GM21423 (cell line): ENCODE data around the gene CLDN7.

Experiments used
- ATAC-seq: cut with Tn5 transposase; IDR thresholded peaks from one replicate; pipeline ENCODE4 v1.9.1; 2021; ENCODE audit warnings: mild to moderate bottlenecking, moderate library complexity; ENCODE audit not compliant: unreplicated experiment

The CLDN7 gene

DNA sequence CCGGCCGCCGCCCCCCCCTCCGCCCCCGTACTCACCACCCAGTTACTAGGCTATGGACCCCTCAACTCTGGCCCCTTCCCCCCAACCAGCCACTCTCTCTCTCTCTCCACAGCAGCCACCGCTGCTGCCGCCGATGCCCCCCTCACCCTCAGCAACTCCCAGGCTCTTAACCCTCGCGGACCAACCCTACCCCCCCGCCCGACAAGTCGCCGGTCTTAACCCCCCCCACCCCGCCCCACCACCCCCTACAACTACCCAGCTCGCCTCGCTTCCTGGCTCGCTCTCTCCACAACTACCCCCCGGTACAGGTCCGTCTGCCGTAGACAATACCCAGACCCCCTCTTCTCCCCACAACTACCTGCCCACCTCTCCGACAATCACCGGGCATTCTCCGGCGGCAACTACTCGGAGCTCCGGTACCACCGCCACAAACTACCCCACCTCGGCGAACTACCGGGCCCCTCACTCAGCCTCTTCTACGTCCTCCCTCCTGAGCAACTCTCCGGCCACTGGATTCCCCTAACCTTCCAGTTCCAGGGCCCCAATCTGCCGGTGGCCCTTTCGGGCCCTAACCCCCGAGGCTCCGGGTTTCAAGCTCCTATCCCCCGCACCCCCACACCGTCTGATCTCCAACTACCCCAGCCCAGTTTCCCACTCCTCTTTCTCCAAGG, 23.7 kb downstream of the CLDN7 start:
- no peak for ATAC-seq

DNA sequence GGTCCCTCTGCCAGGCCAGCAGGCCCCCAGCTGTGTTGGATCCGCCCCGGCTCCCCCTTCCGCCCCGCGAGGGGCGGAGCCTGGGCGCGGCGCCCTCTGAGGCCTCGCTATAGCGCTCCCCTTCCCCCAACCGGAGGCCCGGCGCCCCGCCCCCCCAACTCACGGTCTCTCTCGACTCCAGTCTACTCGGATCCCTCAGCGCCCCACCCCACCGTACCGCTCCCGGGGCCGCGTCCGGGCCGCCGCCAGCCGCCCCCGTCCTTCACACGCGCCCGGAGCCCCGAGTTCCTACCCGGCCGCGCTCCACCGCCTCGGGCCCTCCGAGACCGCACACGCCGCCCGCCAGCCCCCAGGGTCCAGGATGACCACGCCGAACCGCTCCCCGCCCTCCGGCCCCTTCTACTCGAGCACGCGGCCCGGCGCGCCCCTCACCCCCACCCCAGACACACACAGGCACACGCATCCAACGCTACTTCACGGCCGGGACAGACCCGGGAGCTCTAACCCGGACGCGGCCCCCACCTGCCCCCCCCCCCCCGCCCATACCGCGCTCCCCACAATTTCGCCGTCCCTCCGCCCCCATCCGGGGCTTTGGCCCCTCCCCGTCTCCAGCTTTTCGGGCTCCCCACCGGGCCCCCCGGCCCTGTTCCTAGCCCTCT, 24.4 kb downstream of the CLDN7 start:
- ATAC-seq = no peak

DNA sequence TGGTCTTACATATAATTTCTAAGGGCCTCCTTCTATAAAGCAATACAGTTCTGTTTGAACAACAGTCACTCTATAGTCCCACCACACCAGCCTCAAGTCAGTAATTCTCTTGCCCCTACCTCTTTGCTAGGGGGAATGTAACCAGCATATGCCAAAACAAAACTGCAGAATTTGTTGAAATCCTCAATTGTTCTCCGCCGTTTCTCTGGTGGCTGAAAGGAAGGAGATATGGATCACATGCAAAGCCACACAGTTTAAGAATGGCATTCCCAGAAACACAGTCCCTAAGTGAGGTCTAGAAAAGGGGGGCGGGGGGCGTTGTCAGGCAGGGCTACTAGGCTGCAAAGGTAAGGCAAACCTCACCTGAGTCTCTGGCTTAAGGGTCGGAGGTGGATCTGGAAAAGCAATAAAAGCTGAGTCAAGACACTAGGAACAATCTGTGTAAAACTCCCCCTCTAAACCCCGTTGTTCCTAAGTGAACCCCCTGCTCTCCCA, 25.0 kb downstream of the CLDN7 start:
- ATAC-seq = no peak

DNA sequence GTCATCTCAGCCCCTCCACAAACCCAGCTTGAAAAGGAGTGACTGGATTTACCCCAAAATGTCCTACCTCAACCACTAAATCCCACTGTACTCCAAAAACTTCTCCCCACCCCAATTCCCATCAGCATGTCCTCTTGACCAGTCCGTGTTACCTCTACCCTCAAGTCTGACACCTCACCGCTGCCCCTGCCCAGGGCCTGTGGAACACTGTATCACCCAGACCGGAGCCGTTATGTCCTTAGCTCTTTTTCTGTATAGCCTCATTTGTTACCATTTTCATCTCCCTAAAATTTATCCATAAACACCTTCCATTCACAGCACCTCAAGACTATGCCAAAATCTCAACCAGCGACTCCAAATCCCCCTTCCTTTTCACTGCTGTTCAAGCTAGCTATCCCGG, 25.5 kb downstream of the CLDN7 start:
- no peak for ATAC-seq

DNA sequence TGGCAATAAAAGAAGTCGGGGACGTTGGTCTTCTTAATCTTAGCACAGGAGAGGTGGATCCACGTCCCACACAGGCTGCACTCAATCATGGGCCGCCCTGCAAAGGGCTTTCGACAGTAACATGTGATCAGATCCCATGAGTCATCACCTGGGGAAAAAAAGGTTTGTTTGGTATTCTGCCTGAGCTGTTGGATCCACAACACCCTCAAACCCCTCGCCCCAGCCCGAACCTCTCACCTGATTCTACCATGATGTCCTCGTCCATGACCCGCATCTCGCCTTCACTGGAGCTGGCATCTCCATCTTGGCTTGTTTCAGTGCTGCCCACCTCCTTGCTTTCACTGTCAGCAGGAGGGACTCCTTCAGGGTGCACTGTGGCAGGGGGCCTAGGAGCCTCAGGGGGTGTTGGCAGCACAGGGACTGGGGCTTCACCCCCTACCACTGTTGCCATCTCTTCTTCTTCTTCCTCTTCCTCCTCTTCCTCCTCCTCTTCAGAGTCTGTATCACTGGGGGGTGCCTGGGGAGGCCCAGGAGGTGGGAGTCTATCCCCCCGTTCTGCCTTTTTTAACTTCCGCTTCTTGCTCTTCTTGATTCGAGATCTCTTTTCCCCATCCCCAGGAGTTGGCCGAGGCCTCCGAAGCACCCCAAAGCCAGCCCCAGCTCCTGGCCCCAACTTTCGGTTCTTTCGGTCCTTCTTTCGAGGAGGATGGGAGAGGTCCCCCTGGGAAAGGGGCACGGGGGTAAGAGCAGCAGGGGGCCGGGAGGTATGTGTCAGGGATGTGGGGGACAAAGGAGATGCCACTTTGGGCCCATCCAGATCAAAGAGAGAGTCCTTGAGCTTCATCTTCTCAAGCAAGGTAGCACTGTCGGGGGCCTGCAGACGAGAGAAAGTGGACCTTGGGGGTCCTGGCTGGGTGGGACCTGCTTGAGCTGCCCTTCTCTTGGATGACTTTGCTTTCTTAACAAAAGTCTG, 26.3 kb downstream of the CLDN7 start:
- no peak for ATAC-seq

DNA sequence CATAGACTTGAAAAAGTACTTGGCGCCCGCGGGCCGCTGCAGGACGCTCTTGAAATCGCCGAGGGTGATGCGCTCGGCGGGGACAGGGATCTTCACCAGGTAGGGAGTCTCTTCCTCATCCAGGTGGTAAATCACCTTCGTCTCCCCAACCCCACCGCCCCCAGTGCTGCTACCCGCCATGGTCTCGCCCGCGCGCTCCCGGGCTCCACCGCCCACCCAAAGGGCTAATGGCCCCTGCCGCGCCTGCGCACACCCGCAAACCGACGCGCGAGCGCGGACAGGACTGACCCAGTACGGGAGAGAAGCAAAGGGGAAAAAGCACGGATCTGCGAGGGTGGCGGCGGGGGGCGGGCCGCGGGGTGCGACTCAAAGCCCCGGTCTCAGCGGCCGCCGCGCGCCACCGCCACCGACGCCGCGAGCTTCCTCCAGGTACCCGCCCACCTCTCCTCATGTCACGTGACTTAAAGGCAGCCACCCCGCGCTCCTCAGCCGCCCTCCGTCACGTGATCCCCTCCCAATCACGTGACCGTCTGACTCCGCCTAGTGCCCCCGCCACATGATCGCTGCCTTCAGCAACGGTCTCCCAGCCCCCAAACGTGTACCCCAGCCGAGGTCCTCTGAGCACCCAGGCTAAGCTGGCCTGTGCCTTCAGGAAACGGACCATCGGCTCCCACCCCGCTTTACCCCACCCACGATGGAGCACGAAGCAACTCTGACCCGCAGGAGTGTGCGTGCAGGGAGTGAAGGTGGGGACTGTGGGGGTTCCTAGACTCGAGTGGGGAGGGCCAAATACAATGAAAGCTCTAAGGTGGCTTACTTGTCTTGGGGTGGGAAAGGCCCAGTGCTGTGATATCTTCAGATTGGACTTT, 28.0 kb downstream of the CLDN7 start, which contains the start of gene DVL2:
TSS of gene DVL2 (minus strand) at position 435 of the 869 bp plus-strand sequence. CDS start at position 180, 255 bp downstream.
- ATAC-seq = peak; percentile 51

DNA sequence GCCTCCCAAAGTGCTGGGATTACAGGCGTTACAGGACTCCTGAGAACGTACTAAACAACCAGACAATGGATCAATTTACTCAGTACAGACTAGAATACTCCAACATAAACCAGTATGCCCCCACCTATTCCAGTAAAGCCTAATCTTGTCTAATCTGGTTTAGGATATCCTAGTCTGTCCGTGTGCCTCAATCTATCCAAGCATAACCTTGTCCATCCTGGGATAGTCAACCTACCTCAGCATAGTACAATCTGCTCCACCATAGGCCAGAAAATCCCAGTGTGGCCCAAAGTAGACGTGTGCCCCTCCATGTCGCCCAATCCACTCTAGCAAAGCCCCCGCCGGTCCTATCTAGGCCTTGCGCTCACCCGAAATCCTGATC, 28.6 kb downstream of the CLDN7 start:
- ATAC-seq = no peak

DNA sequence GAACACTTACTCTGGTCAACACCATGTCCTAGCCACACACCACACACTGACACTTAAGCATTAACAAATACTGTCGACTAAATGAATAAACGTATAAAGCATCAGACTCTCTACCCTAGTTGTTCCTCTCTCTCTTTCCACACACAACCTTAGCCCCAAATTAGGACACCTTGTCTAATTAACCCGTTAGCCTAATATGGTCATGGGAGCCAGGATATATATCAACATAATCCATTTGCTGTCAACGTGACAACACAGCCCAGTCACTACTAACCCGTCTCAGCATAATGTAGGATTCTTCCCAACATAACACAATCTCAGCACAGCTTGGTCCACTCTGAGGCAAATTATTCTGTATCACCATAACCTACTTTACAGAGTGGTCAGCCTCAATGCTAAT, 30.2 kb downstream of the CLDN7 start:
- no peak for ATAC-seq

DNA sequence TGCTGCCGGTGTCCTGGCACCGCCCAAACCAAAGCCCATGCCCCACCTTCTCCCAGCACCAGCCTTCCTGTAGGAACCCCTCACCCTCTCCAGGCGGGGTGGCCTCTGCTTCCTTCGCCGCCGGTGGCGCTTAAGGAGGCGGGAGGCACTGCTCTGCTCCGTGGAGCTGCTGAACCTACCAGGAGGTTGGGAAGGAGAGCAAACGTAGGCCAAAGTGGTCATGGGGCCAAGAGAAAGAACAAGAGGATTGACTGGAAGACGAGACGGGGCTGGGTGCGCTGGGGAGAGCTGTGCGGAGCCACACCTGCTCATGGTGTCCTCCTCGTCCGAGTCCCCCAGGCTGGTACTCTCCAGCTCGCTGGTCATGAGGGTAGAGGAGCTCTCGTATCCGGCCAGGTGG, 32.8 kb downstream of the CLDN7 start:
- no peak for ATAC-seq

DNA sequence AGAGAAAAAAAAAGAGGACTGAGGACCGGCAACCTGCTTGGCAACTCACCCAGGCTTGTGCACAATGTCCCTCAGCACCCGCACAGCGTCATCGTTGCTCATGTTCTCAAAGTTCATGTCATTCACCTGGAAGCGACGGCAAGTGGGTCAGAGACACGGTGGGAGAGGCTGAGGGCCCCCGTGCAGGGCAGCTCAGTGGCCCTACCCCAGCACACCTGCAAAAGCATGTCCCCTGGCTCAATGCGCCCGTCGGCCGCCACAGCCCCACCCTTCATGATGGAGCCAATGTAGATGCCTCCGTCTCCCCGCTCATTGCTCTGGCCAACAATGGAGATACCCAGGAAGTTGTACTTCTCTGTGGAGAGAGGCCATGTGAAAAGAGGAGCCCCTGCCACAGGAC, 33.4 kb downstream of the CLDN7 start:
- no peak for ATAC-seq

DNA sequence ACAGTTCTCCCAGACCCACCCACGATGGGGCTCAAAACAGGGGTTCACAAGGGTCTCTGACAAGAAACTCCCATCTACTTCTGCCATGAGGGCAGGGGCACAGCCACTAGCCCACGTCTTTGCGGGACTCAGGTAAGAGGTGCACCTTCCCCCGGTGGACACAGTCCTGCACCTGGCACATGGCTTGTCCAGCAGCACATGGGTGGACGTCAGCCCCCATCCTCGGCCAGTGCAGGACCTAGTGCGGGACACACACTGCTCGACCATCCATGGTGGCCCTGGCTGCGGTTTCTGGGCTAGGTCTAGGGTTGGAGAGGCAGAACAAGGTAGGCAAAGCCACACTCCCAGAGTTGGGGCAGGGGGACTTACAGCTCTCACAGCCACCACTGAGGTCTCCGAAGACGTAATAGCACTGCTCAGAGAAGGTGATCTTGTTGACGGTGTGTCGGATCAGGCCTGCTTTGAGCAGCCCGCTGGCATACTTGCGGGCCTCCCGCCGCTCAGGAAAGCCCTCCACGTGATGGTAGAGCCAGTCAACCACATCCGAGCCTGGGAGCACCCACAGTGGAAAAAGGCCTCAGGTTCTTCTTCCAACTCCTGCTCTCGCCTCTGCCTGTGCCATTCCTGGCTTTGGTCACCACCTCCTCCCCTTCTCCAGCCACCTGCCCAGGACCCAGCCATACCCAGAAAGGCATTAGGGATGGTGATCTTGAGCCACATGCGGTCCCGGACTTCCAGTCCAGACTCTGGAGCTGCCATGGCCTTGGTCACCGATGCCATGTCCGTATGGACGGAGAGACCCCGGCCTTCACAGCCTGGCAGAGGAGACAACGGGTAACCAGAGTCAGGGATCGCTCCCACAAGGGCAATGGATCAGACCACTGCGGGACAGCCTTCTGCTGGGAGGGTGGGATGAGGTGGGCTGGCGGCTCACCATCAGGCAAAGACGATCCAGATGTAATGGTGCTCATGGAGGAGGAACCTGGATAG, 35.3 kb downstream of the CLDN7 start:
- no peak for ATAC-seq

DNA sequence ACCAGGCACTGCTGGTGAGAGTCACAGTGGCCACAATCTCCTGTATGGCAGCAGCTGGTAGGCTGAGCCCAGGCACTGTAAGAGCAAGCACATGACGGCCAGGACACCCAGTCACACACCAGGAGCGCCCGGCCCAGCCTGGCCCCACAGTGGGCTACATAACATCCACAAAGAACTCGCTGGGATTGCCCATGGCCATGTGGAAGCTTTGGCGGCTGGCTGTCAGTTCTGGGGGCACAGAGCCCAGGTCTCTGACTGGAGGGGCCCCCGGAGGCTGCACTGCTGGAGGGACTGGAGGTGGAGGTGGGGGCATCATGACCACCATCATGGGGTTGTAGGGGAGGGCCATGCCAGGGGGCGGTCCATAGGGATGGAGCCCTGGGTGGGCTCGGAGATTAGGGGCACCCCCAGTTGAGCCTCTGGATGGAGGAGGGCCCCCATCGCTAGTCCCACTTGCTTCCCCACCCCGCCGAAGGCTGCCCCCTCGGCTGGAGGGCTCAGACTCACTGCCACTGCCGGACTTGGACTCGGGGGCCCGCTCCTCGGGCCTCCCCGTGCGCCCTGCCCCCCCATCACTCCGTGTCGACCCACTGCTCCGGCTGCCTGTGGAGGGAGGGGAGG, 36.5 kb downstream of the CLDN7 start:
- no peak for ATAC-seq

DNA sequence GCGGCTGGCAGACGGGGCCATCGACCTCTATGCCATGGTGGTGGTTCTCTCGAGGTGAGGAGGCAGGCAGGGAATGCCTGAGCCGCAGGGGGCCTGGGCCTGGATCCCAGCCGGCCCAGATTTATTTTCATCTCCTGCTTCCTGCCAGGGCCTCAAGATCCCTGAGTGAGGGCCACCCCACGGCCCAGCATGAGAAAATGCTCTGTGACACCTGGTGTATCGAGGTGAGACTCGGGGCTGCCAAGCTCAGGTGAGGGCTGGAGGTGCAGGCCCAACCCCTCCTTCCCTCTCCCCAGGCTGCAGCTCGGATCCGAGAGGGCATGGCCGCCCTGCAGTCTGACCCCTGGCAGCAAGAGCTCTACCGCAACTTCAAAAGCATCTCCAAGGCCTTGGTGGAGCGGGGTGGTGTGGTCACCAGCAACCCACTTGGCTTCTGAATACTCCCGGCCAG, 37.6 kb downstream of the CLDN7 start:
- ATAC-seq = no peak

DNA sequence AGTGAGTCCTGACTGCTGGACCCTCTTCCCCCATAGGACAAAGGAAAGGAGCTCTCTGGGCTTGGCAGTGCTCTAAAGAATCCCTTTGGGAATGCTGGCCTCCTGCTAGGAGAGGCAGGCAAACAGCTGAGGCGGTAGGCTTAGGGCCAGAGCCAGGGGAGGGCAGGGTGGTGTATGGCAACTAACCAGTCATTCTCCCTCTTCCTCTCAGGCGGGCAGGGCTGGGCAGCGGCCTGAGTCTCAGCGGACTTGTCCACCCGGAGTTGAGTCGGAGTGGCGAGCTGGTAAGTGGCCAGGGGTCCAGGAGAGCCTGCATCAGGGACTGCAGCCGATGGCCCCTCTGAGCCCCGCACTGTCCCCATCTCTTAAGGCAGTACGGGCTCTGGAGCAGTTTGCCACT, 38.2 kb downstream of the CLDN7 start:
- no peak for ATAC-seq

DNA sequence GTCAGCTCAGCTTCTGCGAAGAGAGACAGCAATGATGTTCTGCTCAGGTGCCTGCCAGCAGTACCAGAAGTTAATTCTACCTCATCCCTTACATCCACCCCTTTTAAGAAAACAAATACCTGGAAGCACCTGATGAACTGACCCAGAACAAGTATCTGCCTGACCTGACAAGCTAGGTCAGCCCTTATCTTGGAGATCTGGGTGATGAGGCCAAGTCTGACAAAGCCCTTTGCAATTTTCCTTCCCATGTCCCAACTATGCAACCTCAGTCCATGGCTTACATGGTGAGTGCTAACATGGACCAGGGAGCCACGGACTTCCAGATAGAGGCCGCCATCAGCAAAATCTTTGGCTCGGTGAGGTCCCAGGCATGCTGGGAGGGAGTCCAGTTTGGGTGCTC, 38.9 kb downstream of the CLDN7 start:
- ATAC-seq = no peak

DNA sequence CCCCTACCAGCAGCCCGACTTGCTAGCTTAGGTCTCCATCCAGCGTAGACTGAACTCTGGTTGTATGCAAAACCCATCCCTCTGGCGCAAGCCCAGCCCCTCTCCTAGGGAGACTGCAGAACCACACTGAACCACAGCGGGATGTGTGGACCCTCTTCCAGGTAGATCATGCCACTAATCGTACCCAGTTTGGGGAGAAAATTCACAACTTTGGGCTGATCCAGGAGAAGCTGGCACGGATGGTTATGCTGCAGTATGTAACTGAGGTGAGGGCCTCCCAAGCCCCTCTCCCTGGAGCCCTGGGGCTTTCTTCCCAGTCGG, 39.3 kb downstream of the CLDN7 start:
- ATAC-seq = no peak

DNA sequence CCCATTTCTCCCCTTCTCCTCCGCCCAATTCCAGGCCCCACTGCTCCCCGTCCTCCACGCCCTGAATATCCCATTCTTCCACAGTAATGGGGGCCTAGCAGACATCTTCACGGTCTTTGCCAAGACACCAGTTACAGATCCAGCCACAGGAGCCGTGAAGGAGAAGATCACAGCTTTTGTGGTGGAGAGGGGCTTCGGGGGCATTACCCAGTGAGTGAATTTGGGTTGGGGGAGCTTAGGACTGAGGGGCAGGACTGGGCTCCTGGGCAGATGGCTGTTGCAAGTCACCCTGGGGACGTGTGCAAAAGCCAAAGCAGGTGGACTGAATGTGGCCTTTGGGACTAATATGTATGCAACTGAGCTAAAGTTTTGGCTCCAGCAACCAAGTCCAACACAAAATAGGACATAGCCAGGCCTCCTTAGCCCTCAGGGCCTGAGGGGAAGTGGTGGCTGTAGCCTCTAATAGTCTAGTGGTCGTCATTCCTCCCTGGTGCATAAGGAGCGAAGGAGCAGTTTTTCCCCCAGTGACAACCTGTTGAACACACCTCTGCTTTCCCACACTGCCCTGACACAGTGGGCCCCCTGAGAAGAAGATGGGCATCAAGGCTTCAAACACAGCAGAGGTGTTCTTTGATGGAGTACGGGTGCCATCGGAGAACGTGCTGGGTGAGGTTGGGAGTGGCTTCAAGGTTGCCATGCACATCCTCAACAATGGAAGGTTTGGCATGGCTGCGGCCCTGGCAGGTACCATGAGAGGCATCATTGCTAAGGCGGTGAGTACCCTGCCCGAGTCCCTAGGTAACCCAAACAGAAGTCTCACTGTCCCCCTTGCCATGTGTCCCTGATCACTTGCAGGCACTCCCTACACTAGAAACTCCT, 39.9 kb downstream of the CLDN7 start:
- ATAC-seq = no peak
